Stomach (tissue), 4 donors: ENCODE results near the gene UBTD1.

Experiments used
- CTCF ChIP-seq, 7 experiments: fragments of 450-650 bp in 4 of 7; fragments of 200-600 bp in 3 of 7; sonication (generic) in 3 of 7; IDR thresholded peaks; one replicate each; pipeline ENCODE4 v1.5.1; 2016 to 2019; ENCODE audit warnings: antibody characterized with exemption in 7 of 7, control low read depth in 2 of 7, mild to moderate bottlenecking in 1 of 7
- EP300 ChIP-seq: sonication (generic); formaldehyde crosslinking; IDR thresholded peaks from one replicate; pipeline ENCODE4 v1.6.1; 2017; ENCODE audit warnings: antibody characterized with exemption
- POLR2A ChIP-seq, 4 donors: fragments of 450-650 bp; IDR thresholded peaks; one replicate each; pipeline ENCODE4 v1.6.1; 2016; ENCODE audit warnings: antibody characterized with exemption in 4 of 4, control low read depth in 2 of 4, mild to moderate bottlenecking in 1 of 4, moderate library complexity in 1 of 4
- POLR2AphosphoS5 ChIP-seq, 3 donors: sonication (generic); formaldehyde crosslinking; IDR thresholded peaks; one replicate each; pipeline ENCODE4 v1.6.1; 2016; ENCODE audit warnings: antibody characterized with exemption in 3 of 3

GRCh38 chr10:97456034-97456685, 42.6 kb upstream of the UBTD1 start:
- TF ChIP-seq POLR2A (IDR thresholded peaks at IDR 0.05) = no peak
- no peak for TF ChIP-seq POLR2AphosphoS5 (IDR thresholded peaks at IDR 0.05)
- no peak for TF ChIP-seq CTCF (IDR thresholded peaks at IDR 0.05)
- no peak for TF ChIP-seq EP300
